ENCODE results near the gene FCHSD2.
A peak's percentile ranks its signal among the peaks of the same experiment; 100 is the strongest.
"Not testable (repeated sequence)": the region's sequence is repeated elsewhere in the genome, so short reads cannot be mapped to it uniquely, and the experiment has no call there.

The FCHSD2 gene

GRCh38 chr11:72812967-72813739, 329.0 kb downstream of the FCHSD2 start:
- Mint-ChIP-seq H3K27me3 (no peaks in the 10 kb centered on the region), H3K36me3 (ENCODE audit: low read depth) (peaks cover 45% of the 10 kb centered on the region), H3K4me1 (ENCODE audit: low read depth) (peaks cover 43% of the 10 kb centered on the region)

GRCh38 chr11:72812604-72812966, 329.5 kb downstream of the FCHSD2 start:
- no peaks in the 10 kb centered on the region for H3K9me3 Mint-ChIP-seq
- peaks cover 42% of the 10 kb centered on the region for H3K36me3 Mint-ChIP-seq (ENCODE audit: low read depth)
- peak overlapping the region; percentile 90 for H3K27ac Mint-ChIP-seq
- H3K4me1 Mint-ChIP-seq (ENCODE audit: low read depth), result peaks cover 42% of the 10 kb centered on the region
- H3K4me3 Mint-ChIP-seq, result peak overlapping the region; percentile 88
- no peaks in the 10 kb centered on the region for H3K27me3 Mint-ChIP-seq

More at GRCh38 chr11:72812967-72813739, 329.0 kb downstream of the FCHSD2 start:
- H3K9me3 Mint-ChIP-seq, result no peaks in the 10 kb centered on the region
- H3K27ac Mint-ChIP-seq, result peak overlapping the region; percentile 90
- H3K4me3 Mint-ChIP-seq, result peak overlapping the region; percentile 88

GRCh38 chr11:72811686-72812085, 330.4 kb downstream of the FCHSD2 start:
- H3K9me3 Mint-ChIP-seq, H3K27me3 Mint-ChIP-seq: not testable (repeated sequence)
- H3K4me1 Mint-ChIP-seq (ENCODE audit: low read depth), result peaks cover 39% of the 10 kb centered on the region
- peaks cover 39% of the 10 kb centered on the region for H3K36me3 Mint-ChIP-seq (ENCODE audit: low read depth)
- H3K4me3 Mint-ChIP-seq, result peak overlapping the region; percentile 78
- peak overlapping the region; percentile 43 for H3K27ac Mint-ChIP-seq

- Mint-ChIP-seq H3K9me3 (no peaks in the 10 kb centered on the region), H3K27ac (no peak overlapping the region), H3K4me3 (no peak overlapping the region), H3K4me1 (ENCODE audit: low read depth) (peaks cover 30% of the 10 kb centered on the region), H3K36me3 (ENCODE audit: low read depth) (peaks cover 44% of the 10 kb centered on the region), H3K27me3 (no peaks in the 10 kb centered on the region)
These were observed 333.8 kb downstream of the FCHSD2 start for GRCh38 chr11:72808331-72808798.

GRCh38 chr11:72807792-72808191, 334.3 kb downstream of the FCHSD2 start:
- Mint-ChIP-seq H3K27ac (no peak overlapping the region), H3K4me3 (no peak overlapping the region), H3K36me3 (ENCODE audit: low read depth) (peaks cover 40% of the 10 kb centered on the region), H3K27me3 (no peaks in the 10 kb centered on the region), H3K9me3 (no peaks in the 10 kb centered on the region), H3K4me1 (ENCODE audit: low read depth) (peaks cover 28% of the 10 kb centered on the region)

- peaks cover 23% of the 10 kb centered on the region for H3K4me1 Mint-ChIP-seq (ENCODE audit: low read depth)
- H3K4me3 Mint-ChIP-seq, result no peak overlapping the region
- H3K9me3 Mint-ChIP-seq, result no peaks in the 10 kb centered on the region
- H3K27ac Mint-ChIP-seq, result no peak overlapping the region
- peaks cover 37% of the 10 kb centered on the region for H3K36me3 Mint-ChIP-seq (ENCODE audit: low read depth)
- H3K27me3 Mint-ChIP-seq, result no peaks in the 10 kb centered on the region
These were observed 335.0 kb downstream of the FCHSD2 start for GRCh38 chr11:72807021-72807693.

- peaks cover 32% of the 10 kb centered on the region for H3K36me3 Mint-ChIP-seq (ENCODE audit: low read depth)
- H3K4me3 Mint-ChIP-seq, H3K27me3 Mint-ChIP-seq, H3K9me3 Mint-ChIP-seq, H3K27ac Mint-ChIP-seq: not testable (repeated sequence)
- peaks cover 16% of the 10 kb centered on the region for H3K4me1 Mint-ChIP-seq (ENCODE audit: low read depth)
These were observed 335.7 kb downstream of the FCHSD2 start for GRCh38 chr11:72806378-72806777.

- Mint-ChIP-seq H3K36me3 (ENCODE audit: low read depth) (peaks cover 24% of the 10 kb centered on the region), H3K27me3 (no peaks in the 10 kb centered on the region)
These were observed 336.9 kb downstream of the FCHSD2 start for GRCh38 chr11:72805216-72805615.

GRCh38 chr11:72802822-72803221, 339.3 kb downstream of the FCHSD2 start:
- no peaks in the 10 kb centered on the region for H3K27me3 Mint-ChIP-seq
- H3K9me3 Mint-ChIP-seq, result no peaks in the 10 kb centered on the region
- H3K36me3 Mint-ChIP-seq (ENCODE audit: low read depth), result peaks cover 9% of the 10 kb centered on the region
- peaks cover 3% of the 10 kb centered on the region for H3K4me1 Mint-ChIP-seq (ENCODE audit: low read depth)
- H3K4me3 Mint-ChIP-seq, result no peak overlapping the region
- no peak overlapping the region for H3K27ac Mint-ChIP-seq

More at GRCh38 chr11:72805216-72805615, 336.9 kb downstream of the FCHSD2 start:
- Mint-ChIP-seq H3K27ac (no peak overlapping the region), H3K4me3 (no peak overlapping the region), H3K9me3 (no peaks in the 10 kb centered on the region), H3K4me1 (ENCODE audit: low read depth) (peaks cover 9% of the 10 kb centered on the region)

- Mint-ChIP-seq H3K4me1 (ENCODE audit: low read depth) (peaks cover 5% of the 10 kb centered on the region), H3K27me3 (no peaks in the 10 kb centered on the region), H3K36me3 (ENCODE audit: low read depth) (peaks cover 4% of the 10 kb centered on the region), H3K4me3 (no peak overlapping the region), H3K9me3 (no peaks in the 10 kb centered on the region), H3K27ac (no peak overlapping the region)
These were observed 342.7 kb downstream of the FCHSD2 start for GRCh38 chr11:72799441-72799840.

GRCh38 chr11:72798361-72798760, 343.8 kb downstream of the FCHSD2 start:
- Mint-ChIP-seq H3K36me3 (ENCODE audit: low read depth) (peaks cover 4% of the 10 kb centered on the region), H3K4me3 (no peak overlapping the region), H3K27me3 (no peaks in the 10 kb centered on the region), H3K4me1 (ENCODE audit: low read depth) (peaks cover 12% of the 10 kb centered on the region), H3K27ac (no peak overlapping the region), H3K9me3 (no peaks in the 10 kb centered on the region)

GRCh38 chr11:72793425-72794367, 348.4 kb downstream of the FCHSD2 start, which contains the start of gene STARD10:
Gene STARD10 (minus strand): TSS chr11:72794047. CDS start chr11:72781181, 12,866 bp downstream.
- Mint-ChIP-seq H3K4me3 (peak within 1 kb of the TSS; percentile 94), H3K36me3 (ENCODE audit: low read depth) (no peaks in the 10 kb centered on the region), H3K27ac (peak within 1 kb of the TSS; percentile 95), H3K27me3 (no peaks in the 10 kb centered on the region), H3K9me3 (no peaks in the 10 kb centered on the region), H3K4me1 (ENCODE audit: low read depth) (peaks cover 25% of the 10 kb centered on the region)

GRCh38 chr11:72793076-72793424, 349.1 kb downstream of the FCHSD2 start:
- Mint-ChIP-seq H3K36me3 (ENCODE audit: low read depth) (no peaks in the 10 kb centered on the region), H3K4me3 (peak overlapping the region; percentile 94), H3K27me3 (no peaks in the 10 kb centered on the region), H3K9me3 (no peaks in the 10 kb centered on the region), H3K27ac (peak overlapping the region; percentile 95), H3K4me1 (ENCODE audit: low read depth) (peaks cover 27% of the 10 kb centered on the region)

GRCh38 chr11:72792437-72793021, 349.6 kb downstream of the FCHSD2 start:
- H3K4me3 Mint-ChIP-seq, result peak overlapping the region; percentile 94
- peak overlapping the region; percentile 95 for H3K27ac Mint-ChIP-seq
- H3K27me3 Mint-ChIP-seq, result no peaks in the 10 kb centered on the region
- no peaks in the 10 kb centered on the region for H3K36me3 Mint-ChIP-seq (ENCODE audit: low read depth)
- H3K4me1 Mint-ChIP-seq (ENCODE audit: low read depth), result peaks cover 32% of the 10 kb centered on the region
- no peaks in the 10 kb centered on the region for H3K9me3 Mint-ChIP-seq
